ENCODE measurements around the gene TIMP3.

Gene TIMP3

DNA sequence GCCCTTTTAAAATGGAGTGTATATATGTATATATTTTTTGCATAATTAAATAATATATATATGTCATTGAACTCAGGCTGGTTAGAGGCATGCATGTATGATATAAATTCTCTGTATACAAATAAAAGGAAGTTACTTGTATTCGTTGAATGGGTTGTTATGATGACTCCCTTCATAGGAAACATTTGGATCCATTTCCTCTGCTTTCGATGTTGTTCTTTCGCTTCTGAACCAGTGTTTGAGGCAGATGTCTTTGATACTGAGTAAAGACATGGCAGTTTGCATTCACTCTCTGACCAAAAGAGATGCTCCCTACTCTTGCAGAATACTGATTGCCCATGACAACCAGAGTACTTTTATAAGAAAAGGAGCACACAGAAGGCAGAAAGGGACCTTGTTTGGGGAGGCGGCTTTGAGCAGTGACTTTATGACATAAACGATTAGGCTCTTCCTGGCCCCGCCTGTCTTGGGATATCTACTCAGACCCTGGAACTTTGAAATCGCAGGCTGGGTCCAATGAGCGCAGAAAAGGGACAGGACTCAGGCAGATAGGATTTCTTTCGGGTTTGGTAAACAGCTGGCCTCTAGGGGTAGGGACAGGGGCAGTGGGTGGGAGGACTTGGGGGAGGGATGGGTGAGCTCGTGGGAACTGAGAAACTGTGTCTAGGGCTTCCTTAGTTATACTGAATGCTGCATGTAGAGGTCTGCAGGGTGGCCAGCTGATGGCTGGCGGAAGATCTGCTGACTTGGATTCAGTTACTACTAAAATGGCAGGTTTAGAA lies 23.2 kb downstream of the TIMP3 start:
- TF ChIP-seq, protein P1, sequence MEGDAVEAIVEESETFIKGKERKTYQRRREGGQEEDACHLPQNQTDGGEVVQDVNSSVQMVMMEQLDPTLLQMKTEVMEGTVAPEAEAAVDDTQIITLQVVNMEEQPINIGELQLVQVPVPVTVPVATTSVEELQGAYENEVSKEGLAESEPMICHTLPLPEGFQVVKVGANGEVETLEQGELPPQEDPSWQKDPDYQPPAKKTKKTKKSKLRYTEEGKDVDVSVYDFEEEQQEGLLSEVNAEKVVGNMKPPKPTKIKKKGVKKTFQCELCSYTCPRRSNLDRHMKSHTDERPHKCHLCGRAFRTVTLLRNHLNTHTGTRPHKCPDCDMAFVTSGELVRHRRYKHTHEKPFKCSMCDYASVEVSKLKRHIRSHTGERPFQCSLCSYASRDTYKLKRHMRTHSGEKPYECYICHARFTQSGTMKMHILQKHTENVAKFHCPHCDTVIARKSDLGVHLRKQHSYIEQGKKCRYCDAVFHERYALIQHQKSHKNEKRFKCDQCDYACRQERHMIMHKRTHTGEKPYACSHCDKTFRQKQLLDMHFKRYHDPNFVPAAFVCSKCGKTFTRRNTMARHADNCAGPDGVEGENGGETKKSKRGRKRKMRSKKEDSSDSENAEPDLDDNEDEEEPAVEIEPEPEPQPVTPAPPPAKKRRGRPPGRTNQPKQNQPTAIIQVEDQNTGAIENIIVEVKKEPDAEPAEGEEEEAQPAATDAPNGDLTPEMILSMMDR (IDR thresholded peaks at IDR 0.05; ENCODE audit: low read depth, low read length) = no peak
- H3K4me3 ChIP-seq (ENCODE audit: low read depth, low read length) = no peak overlapping the region

DNA sequence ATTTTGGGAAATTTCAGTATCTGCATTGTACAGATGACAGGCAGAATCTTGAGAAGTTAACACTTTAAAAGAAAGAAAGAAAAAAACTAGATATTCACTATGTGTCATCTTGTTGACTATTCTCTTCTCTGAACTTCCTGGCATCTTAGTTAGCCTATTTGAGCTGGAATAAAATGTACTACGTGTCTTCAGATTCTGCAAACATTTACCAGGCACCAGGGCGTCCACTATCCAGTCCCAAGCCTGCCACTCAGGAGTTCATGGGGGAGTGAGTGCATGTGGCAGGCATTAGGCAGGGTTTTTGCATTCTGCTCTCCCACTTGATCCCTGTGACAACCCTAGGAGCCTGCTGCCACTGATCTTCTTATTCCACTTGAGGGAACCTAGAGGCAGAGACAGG lies 25.0 kb downstream of the TIMP3 start:
- TF ChIP-seq, protein P1 (IDR thresholded peaks at IDR 0.05; ENCODE audit: low read depth, low read length) = no peak
- H3K4me3 ChIP-seq (ENCODE audit: low read depth, low read length) = no peak overlapping the region

DNA sequence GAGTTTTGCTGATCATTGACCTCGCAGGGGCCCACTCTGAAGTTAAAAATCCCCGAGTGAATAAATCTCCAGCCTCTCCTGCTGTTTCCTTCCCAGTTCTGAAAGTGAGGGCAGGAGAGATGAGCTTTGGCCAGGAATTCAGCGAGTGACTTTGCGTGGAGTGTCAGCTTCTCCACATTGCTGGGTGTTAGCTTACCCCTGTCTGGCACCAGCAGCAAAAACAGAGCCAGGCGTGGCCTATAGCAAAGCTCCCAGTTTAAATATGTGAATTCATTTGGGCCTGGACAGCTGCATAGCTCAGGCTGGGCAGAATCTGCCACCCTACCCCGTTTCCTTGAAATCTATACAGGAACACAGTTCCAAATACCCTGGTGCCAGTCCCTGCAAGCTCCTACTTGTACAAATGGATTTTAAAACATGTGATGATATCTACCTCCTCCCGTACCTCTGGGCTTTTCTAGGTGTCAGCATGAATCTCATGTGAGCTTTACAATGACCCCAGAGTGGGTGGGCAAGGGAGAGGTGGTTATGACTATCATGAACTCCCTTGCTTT lies 25.6 kb downstream of the TIMP3 start:
- TF ChIP-seq, protein P1 (IDR thresholded peaks at IDR 0.05; ENCODE audit: low read depth, low read length) = no peak
- H3K4me3 ChIP-seq (ENCODE audit: low read depth, low read length) = no peak overlapping the region

DNA sequence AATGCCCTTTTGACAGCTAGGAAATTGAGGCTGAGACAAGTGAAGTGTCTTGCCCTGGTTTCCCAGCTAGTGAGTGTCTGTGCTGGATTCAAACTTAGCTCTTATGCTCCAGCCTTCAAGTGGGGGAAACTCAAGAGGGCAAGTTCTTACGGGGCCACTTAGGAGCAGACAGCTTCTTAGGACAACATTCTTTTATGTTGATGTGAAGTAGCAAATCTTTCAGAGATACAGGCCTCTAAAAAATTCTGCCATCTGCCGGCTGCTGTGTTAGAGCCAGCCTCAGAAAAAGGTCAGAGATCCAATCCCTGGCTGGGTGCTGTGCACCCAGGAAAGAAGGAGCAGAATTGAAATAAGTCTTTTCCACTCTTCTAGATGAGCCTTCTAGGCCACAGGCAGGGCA lies 26.6 kb downstream of the TIMP3 start:
- TF ChIP-seq, protein P1 (IDR thresholded peaks at IDR 0.05; ENCODE audit: low read depth, low read length) = no peak

DNA sequence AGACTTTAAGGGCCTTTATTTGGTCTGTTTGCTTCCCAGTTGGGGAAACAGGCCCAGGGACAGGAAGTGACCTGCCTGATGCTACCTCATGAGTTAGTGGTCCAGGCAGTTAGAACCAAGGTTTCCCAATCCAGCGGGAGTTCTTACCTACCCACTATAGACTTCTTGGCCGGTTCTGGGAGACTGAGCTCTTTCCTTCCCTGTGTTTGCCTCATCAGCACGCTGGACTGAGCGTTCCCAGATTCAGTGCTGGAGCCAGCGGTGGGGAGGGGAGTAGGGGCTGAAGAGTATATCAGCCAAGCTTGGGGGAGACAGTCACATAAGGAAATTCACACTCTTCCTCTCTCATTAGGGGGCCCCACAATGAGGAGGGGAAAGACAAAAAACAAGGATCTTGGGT lies 27.1 kb downstream of the TIMP3 start:
- no peak overlapping the region for H3K4me3 ChIP-seq (ENCODE audit: low read depth, low read length)
- TF ChIP-seq, protein P1 (IDR thresholded peaks at IDR 0.05; ENCODE audit: low read depth, low read length) = no peak

More for the DNA sequence above, 26.6 kb downstream of the TIMP3 start:
- H3K4me3 ChIP-seq (ENCODE audit: low read depth, low read length) = no peak overlapping the region

DNA sequence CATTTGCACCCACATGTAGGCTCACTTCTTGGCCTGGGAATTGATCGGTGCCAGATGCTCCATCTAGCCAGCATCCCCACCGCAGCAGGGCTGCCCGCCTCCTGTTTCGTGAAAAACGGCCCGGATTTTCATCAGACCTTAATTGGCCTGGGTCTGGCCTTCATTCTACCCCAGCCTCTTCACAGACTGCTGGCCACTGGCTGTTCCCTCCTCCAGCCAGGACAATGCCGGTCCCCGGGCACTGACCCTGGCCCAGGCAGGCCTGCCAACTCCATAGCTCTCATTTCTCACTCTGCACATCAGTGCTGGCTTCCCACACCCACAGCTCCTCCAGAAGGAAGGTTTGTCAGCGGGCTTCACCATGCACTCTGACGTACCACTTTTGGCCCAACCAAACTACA lies 27.9 kb downstream of the TIMP3 start:
- no peak overlapping the region for H3K4me3 ChIP-seq (ENCODE audit: low read depth, low read length)
- TF ChIP-seq, protein P1 (IDR thresholded peaks at IDR 0.05; ENCODE audit: low read depth, low read length) = no peak

DNA sequence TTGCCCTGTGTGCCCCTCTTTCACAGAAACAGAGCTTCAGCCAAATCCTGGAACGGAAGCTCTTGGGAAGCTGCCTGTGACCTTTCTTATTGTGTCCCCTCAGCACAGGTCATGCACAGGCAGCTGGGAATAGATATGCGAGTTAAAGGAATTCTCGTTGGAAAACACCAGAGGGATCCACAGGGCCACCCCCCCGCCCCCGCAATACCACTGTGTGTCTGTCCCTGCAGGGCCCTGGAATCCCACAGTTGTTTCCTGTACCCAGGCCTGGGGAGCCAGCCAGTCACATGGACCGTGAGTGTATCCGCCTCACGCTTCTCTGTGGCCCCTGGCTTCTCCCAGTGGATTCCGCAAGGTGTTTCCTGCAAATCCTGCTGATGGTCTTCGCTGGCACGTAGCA lies 29.0 kb downstream of the TIMP3 start:
- no peak overlapping the region for H3K4me3 ChIP-seq (ENCODE audit: low read depth, low read length)
- TF ChIP-seq, protein P1 (IDR thresholded peaks at IDR 0.05; ENCODE audit: low read depth, low read length) = no peak
